Pancreas (tissue), 10 donors: Measurements from ENCODE around the gene TMEM95. TPM values are rescaled to one million over a fixed set of nuclear protein-coding genes. Genes with fewer than 3 reads are reported as not detected.

ENCODE experiments used
- ATAC-seq, 4 donors: fragments of 200-7000 bp; cut with Tn5 transposase; one replicate each; pipeline versions ENCODE4 v1.8.0 to v1.9.1; 2020; ENCODE audit warnings: mild to moderate bottlenecking in 4 of 4, moderate library complexity in 4 of 4
- DNase-seq, 6 donors: peaks; one replicate each; pipeline ENCODE4 v3.0.0-alpha.2; 2020
- FAIRE-seq: peaks from 2 replicates; lab custom pipeline; 2012; peaks lifted over from hg19 to GRCh38; lab: Jason Lieb, UNC
- H3K27ac ChIP-seq, 4 donors: fragments of 200-600 bp; sonication (generic); 1 replicate in 3 of 4; 2 replicates in 1 of 4; pipeline versions ENCODE4 v1.5.0 to v1.8.0; 2020
- H3K27me3 ChIP-seq, 4 donors: fragments of 200-600 bp; one replicate each; pipeline ENCODE4 v1.8.0; 2021
- H3K36me3 ChIP-seq, 3 donors: fragments of 200-600 bp; sonication (generic) in 1 of 3; one replicate each; pipeline versions ENCODE4 v1.5.0 to v1.8.0; 2020 to 2021
- H3K4me1 ChIP-seq, 3 donors: fragments of 200-600 bp; one replicate each; pipeline ENCODE4 v1.8.0; 2021
- H3K4me3 ChIP-seq, 4 donors: fragments of 200-600 bp; sonication (generic) in 2 of 4; one replicate each; pipeline versions ENCODE4 v1.5.0 to v1.8.0; 2020 to 2021
- H3K9me3 ChIP-seq, 4 donors: fragments of 200-600 bp; one replicate each; pipeline ENCODE4 v1.8.0; 2021
- WGBS, 2 donors: extraction: QIAGEN DNeasy Blood & Tissue Kit; methylation state at CpG; one replicate each; pipeline ENCODE4 v1.1.7; 2013; 5-methylcytosine and 5-hydroxymethylcytosine counted together
- intact Hi-C, 3 donors: fragments of 100-400 bp; cut with DNase I; formaldehyde crosslinking; loops; one replicate each; pipeline versions ENCODE4 v1.11.1 to v1.14.2; 2022
- polyA plus RNA-seq, 2 donors: library from polyadenylated mRNA; stranded (reverse); fragments of 200-250 nt; gene quantifications; one replicate each; pipeline ENCODE4 v1.2.3, GENCODE V29; 2013
- total RNA-seq, 6 donors: library from RNA; stranded (reverse); fragmentation: NEBNext Ultra II Directional in 4 of 6; extraction: Animal tissue kit (Norgen Biotek cat#: 25700) in 4 of 6; gene quantifications; one replicate each; pipeline versions ENCODE4 v1.2.1 to v1.2.4, GENCODE V29; 2021 to 2023
- TF ChIP-seq, protein P1 (sequence below), 4 donors: fragments of 200-600 bp; sonication (generic) in 3 of 4; IDR thresholded peaks; one replicate each; pipeline versions ENCODE4 v1.5.0 to v1.8.0; 2021; ENCODE audit warnings: antibody characterized with exemption in 4 of 4
- donor health status: healthy with polysubstance abuse.
- donor health status: DM: no; HTN: no; CAD: no; lungs with moderate emphysema.
- donor health status: DM: no; HTN: no; CAD: no.
- donor health status: control.
- donor health status: control.
- donor health status: Bipolar disorder and iron deficiency.
- donor health status: DM: yes; HTN: yes; CAD: no.
- donor health status: DM: no; HTN: no; CAD: no.
- donor health status: DM: no; HTN: no; CAD: no.
- donor health status: DM: yes; HTN: yes; CAD: no.

The TMEM95 gene
- total and polyA plus RNA-seq, 8 donors = not detected

DNA sequence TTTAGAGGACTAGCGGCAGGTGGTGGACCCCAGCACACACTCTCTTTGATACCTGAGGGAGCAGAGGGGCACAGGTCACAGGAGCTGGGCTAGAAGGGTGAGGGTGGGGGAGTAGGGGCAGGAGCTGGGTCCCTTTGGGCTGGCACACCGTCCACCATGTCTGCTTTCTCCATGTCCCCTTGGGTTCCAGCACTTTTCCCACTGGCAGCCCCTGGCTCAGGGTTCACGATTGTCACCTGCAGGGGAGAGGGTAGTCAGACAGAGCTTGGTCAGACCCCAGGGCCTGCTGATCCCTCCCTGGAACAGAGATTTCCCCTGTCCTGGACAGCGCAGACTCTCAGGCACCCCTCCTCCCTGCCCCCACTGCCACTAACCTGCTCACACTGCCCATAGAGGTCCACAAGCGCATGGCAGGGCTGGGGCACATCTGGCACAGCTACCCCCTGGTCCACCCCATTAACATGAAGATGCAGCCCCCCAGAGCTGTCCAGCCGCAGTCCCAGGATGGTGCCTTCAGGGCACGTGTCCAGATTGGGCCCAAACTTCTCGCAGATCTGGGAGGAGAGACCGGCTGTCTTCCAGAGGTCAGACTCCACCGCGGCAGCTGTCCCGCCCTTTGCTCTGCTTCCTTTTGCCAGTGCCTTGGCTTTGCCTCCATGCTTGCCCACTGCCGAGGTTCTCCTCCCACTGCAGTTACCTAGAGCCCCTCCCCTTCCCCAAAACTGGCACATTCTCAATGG is 36.7 kb upstream of the TMEM95 start:
- DNase-seq (peak in 2 of 6 donors; percentile 15 to 70), ATAC-seq (no peak), FAIRE-seq (no peak)
- H3K27me3 ChIP-seq = no peaks in the 10 kb centered on the region
- peaks cover 0 to 39% (median 18%) of the 10 kb centered on the region in 3 donors for H3K36me3 ChIP-seq
- H3K4me1 ChIP-seq = peaks cover 7 to 18% (median 15%) of the 10 kb centered on the region in 3 donors
- intact Hi-C loops = loop anchor here in 1 of 3 donors (10.0 kb wide), 1 partner anchor 53 kb away; the partner anchor contains the start of gene CLDN7
- no peak overlapping the region for H3K4me3 ChIP-seq
- H3K9me3 ChIP-seq = no peaks in the 10 kb centered on the region
- TF ChIP-seq, protein P1, sequence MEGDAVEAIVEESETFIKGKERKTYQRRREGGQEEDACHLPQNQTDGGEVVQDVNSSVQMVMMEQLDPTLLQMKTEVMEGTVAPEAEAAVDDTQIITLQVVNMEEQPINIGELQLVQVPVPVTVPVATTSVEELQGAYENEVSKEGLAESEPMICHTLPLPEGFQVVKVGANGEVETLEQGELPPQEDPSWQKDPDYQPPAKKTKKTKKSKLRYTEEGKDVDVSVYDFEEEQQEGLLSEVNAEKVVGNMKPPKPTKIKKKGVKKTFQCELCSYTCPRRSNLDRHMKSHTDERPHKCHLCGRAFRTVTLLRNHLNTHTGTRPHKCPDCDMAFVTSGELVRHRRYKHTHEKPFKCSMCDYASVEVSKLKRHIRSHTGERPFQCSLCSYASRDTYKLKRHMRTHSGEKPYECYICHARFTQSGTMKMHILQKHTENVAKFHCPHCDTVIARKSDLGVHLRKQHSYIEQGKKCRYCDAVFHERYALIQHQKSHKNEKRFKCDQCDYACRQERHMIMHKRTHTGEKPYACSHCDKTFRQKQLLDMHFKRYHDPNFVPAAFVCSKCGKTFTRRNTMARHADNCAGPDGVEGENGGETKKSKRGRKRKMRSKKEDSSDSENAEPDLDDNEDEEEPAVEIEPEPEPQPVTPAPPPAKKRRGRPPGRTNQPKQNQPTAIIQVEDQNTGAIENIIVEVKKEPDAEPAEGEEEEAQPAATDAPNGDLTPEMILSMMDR (IDR thresholded peaks at IDR 0.05) = no peak
- WGBS, 2 donors = 91 to 93% methylated on average over 13 of the region's 13 CpGs
- no peak overlapping the region for H3K27ac ChIP-seq

DNA sequence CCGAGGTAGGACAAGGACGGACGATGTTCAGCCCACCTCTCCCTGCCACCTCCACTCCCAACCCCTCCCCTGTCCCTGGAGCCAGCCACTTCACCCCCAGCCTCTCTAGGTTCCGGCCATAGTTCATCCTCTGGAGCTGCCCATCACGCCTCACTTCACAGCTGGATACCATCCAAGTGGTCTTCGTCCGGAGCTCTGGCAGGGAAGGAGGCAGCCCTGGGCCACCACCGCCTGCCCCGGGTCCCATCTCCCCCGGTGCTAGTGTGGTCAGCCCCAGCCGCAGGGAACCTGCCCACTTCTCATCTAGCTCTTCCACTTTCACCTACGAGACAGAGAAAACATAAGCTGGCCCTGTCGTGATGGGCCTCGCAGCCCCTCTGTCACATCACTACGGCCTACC is 33.5 kb upstream of the TMEM95 start:
- H3K36me3 ChIP-seq = peaks cover 0 to 39% (median 10%) of the 10 kb centered on the region in 3 donors

DNA sequence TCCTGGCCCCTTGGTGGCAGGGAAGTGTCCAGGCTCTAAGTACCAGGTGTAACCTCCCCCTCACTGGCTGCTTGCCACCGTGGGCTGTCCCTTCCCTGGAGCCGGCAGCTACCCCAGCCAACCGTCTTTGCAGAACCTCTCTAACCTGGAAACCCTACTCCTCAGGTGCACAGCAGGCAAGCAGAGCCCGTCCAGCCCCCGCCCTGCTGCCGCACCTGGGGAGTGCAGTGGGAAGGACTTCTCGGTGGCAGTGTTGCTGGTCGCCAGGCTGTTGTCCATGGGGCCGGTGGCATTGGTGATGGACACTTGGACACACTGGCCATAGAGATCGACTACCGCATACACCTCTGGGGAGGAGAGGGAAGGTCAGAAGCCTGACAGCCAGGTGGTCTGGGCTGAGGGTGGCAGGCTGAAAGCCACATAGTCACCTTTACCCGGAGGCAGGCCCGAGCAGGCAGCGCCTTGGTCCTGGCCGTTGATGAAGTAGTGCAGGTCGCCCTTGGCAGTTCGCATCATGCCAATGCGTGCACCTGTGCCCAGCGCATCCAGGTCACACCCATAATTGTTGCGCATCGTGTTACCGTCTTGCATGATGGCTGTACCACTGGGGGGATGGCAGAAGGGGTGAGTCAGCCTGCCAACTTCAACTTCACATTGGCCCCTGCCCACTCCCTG is 32.3 kb upstream of the TMEM95 start:
- 86 to 89% methylated on average over 22 of the region's 22 CpGs for WGBS, 2 donors
- no peak for ATAC-seq
- H3K36me3 ChIP-seq = peaks cover 0 to 36% (median 9%) of the 10 kb centered on the region in 3 donors
- H3K9me3 ChIP-seq = no peaks in the 10 kb centered on the region
- peak in 1 of 6 donors; percentile 56 for DNase-seq
- H3K27ac ChIP-seq = no peak overlapping the region
- intact Hi-C loops = no loop called here
- no peaks in the 10 kb centered on the region for H3K4me1 ChIP-seq
- H3K4me3 ChIP-seq = no peak overlapping the region
- H3K27me3 ChIP-seq = no peaks in the 10 kb centered on the region
- FAIRE-seq = no peak
- TF ChIP-seq, protein P1 (IDR thresholded peaks at IDR 0.05) = no peak

More for the DNA sequence above, 33.5 kb upstream of the TMEM95 start:
- Histone ChIP-seq H3K27ac (no peak overlapping the region), H3K4me1 (no peaks in the 10 kb centered on the region), H3K9me3 (no peaks in the 10 kb centered on the region), H3K27me3 (no peaks in the 10 kb centered on the region), H3K4me3 (no peak overlapping the region)
- TF ChIP-seq, protein P1 (IDR thresholded peaks at IDR 0.05) = no peak
- FAIRE-seq (no peak), DNase-seq (peak in 1 of 6 donors; percentile 47), ATAC-seq (no peak)
- intact Hi-C loops = no loop called here
- WGBS, 2 donors = 89 to 92% methylated on average over 15 of the region's 15 CpGs

DNA sequence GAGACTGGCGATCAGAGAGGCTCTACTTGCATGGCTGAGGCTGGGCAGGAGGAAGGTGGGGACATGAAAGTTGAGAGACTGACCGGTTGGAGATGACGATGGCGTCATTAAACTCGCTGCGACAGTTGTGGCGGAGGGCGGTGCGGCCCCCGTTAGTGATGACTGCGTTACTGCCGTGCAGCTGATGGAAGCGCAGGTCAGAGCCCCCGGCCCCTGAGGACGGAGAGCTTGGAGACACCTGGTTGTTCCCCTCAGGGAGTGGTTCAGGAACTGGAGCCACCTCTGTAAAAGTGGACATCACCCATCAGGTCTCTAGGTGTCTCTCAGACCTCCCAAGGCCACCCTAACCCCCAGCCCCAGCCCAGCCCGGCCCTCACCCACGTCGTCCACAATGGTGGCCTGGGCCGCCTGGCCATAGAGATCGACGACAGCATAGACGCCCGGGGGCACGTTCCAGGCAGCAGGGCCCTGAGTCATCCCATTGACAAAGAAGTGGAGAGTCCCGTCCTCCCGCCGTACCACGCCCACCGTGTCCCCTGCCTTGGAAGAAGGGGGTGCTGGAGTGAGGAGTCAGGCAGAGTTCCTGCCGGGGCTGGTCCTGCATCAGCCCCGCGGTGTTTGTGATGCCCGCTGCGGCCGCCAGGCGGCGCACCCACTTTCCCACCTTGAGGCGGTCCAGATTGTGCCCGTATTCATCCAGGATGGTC is 31.1 kb upstream of the TMEM95 start:
- no peak overlapping the region for H3K27ac ChIP-seq
- peaks cover 0 to 29% (median 7%) of the 10 kb centered on the region in 3 donors for H3K36me3 ChIP-seq
- intact Hi-C loops = no loop called here
- peaks cover 0 to 8% (median 0%) of the 10 kb centered on the region in 3 donors for H3K4me1 ChIP-seq
- ATAC-seq (peak in 3 of 4 donors; percentile 35 to 48 (median 44)), FAIRE-seq (no peak), DNase-seq (peak in 4 of 6 donors; percentile 59 to 86 (median 69))
- TF ChIP-seq, protein P1 (IDR thresholded peaks at IDR 0.05) = peak; percentile 44 to 70 (median 56)
- H3K4me3 ChIP-seq = no peak overlapping the region
- 68 to 70% methylated on average over 36 to 39 of the region's 39 CpGs for WGBS, 2 donors
- H3K9me3 ChIP-seq = no peaks in the 10 kb centered on the region
- no peaks in the 10 kb centered on the region for H3K27me3 ChIP-seq
